HG02938 (cell line): ENCODE data around the gene ITLN1.

Experiments
- ATAC-seq: cut with Tn5 transposase; IDR thresholded peaks from one replicate; pipeline ENCODE4 v1.9.1; 2021; ENCODE audit warnings: mild to moderate bottlenecking, moderate library complexity; ENCODE audit not compliant: unreplicated experiment

The ITLN1 gene

GRCh38 chr1:160826546-160826945 lies 58.4 kb downstream of the ITLN1 start:
- no peak for ATAC-seq
